ENCODE data around the gene AQP9. TPM values are rescaled to one million over a fixed set of nuclear protein-coding genes. Genes with fewer than 3 reads are reported as not detected.
A peak's percentile ranks its signal among the peaks of the same experiment; 100 is the strongest.

The AQP9 gene
- total RNA-seq, 1 donor from 2014 or later, result not detected

DNA sequence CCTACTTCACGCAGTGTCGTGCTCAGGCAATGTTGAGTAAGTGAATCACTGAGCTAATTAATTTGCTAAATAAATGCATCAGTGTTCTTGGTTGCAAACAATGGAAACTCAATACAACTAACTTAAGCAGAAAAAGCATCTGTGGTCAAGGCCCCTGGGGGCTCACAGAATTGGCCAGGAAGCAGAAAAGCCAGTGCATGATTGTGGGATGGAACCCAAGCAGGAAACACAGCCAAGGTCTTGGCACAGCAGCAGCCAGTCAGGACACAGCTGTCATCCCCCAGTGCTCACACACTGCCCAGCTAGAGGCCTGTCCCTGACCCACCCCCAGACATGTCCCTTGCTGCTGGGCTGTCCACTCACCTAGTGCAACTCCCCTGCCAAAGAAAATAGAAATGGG lies 85.9 kb downstream of the AQP9 start:
- Mint-ChIP-seq H3K27me3 (ENCODE audit: low read depth) (no peaks in the 10 kb centered on the region), H3K9me3 (no peaks in the 10 kb centered on the region), H3K27ac (ENCODE audit: unreplicated experiment) (no peak overlapping the region), H3K4me3 (no peak overlapping the region), H3K4me1 (peaks cover 13% of the 10 kb centered on the region), H3K36me3 (ENCODE audit: low read depth) (no peaks in the 10 kb centered on the region)
- TF ChIP-seq CTCF (conservative IDR thresholded peaks at IDR 0.05), result no peak
- no peak for DNase-seq (ENCODE audit: low read depth, low spot score)

GRCh38 chr15:58227706-58228543 lies 89.7 kb downstream of the AQP9 start:
- H3K9me3 Mint-ChIP-seq, result no peaks in the 10 kb centered on the region
- peak overlapping the region; percentile 50 for H3K4me3 Mint-ChIP-seq
- no peaks in the 10 kb centered on the region for H3K27me3 Mint-ChIP-seq (ENCODE audit: low read depth)
- peak; percentile 98 for TF ChIP-seq CTCF (conservative IDR thresholded peaks at IDR 0.05)
- H3K27ac Mint-ChIP-seq (ENCODE audit: unreplicated experiment), result no peak overlapping the region
- DNase-seq (ENCODE audit: low read depth, low spot score), result peak; percentile 75
- no peaks in the 10 kb centered on the region for H3K36me3 Mint-ChIP-seq (ENCODE audit: low read depth)
- peaks cover 32% of the 10 kb centered on the region for H3K4me1 Mint-ChIP-seq

DNA sequence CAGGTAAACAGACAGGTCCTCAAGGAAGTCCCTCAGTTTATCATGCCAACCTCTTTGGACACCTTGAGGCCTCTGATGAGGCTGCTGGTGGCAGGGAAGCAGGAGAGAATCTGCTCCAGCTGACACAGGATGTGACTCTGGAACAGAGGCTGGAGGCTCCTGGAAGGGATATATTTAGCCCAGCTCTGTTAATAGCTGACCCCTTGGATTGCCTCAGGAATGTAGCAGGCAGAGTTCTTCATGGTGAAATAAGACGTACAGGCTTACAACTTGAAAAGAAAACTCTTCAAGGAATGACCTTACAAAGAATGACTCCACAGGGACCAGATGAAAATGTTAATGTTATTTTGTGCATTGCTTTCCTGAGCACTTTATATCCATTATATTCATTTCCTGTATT lies 90.5 kb downstream of the AQP9 start:
- H3K4me3 Mint-ChIP-seq, result peak overlapping the region; percentile 50

GRCh38 chr15:58229297-58229768 lies 91.2 kb downstream of the AQP9 start:
- H3K27ac Mint-ChIP-seq (ENCODE audit: unreplicated experiment), result peak overlapping the region; percentile 76
- no peaks in the 10 kb centered on the region for H3K27me3 Mint-ChIP-seq (ENCODE audit: low read depth)
- TF ChIP-seq CTCF (conservative IDR thresholded peaks at IDR 0.05), result no peak
- H3K9me3 Mint-ChIP-seq, result no peaks in the 10 kb centered on the region
- H3K36me3 Mint-ChIP-seq (ENCODE audit: low read depth), result no peaks in the 10 kb centered on the region
- peaks cover 36% of the 10 kb centered on the region for H3K4me1 Mint-ChIP-seq
- H3K4me3 Mint-ChIP-seq, result peak overlapping the region; percentile 50
- DNase-seq (ENCODE audit: low read depth, low spot score), result peak; percentile 9

More for the DNA sequence above, 90.5 kb downstream of the AQP9 start:
- Mint-ChIP-seq H3K9me3 (no peaks in the 10 kb centered on the region), H3K27ac (ENCODE audit: unreplicated experiment) (no peak overlapping the region), H3K27me3 (ENCODE audit: low read depth) (no peaks in the 10 kb centered on the region), H3K4me1 (peaks cover 32% of the 10 kb centered on the region), H3K36me3 (ENCODE audit: low read depth) (no peaks in the 10 kb centered on the region)
- no peak for DNase-seq (ENCODE audit: low read depth, low spot score)
- no peak for TF ChIP-seq CTCF (conservative IDR thresholded peaks at IDR 0.05)

DNA sequence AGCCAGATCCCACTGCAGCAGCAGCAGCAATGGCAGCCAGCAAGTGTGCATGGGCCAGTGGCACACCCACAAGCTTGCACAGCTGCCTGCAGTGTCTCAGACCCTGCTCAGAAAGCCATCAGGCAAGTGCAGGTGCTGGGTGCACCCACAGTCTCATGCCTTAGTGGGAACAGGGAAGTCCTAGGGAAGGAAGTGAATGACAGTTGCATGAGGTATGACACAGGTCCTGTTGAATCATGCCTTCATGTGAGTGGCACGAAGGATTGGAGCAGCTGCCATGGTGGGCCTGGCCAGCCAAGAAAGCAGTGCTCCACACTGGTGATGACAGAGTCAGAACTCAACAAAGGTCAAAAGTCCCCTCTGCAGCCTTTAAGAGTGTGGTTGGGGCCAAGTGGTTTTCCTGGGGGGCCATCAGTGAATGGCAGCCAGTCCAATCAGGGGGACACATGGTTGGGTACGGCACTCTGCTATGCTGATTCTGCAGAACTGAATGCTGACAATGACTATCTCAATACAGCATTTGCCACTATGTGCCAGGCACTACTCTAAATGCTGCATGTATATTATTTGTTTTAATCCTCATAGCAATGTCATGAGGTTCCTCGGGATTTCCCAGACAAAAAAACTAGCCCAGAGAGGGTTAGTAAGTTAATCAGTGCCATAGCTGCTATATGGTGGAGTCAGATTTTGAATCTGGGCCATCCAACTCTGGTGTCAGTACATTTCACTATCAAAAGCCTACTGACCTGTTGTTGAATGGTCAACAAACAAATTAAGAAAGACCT lies 94.3 kb downstream of the AQP9 start:
- Mint-ChIP-seq H3K36me3 (ENCODE audit: low read depth) (no peaks in the 10 kb centered on the region), H3K9me3 (no peaks in the 10 kb centered on the region), H3K4me3 (no peak overlapping the region), H3K4me1 (peaks cover 36% of the 10 kb centered on the region), H3K27ac (ENCODE audit: unreplicated experiment) (no peak overlapping the region), H3K27me3 (ENCODE audit: low read depth) (no peaks in the 10 kb centered on the region)
- TF ChIP-seq CTCF (conservative IDR thresholded peaks at IDR 0.05), result no peak
- no peak for DNase-seq (ENCODE audit: low read depth, low spot score)
